Spinal cord (tissue), 10 donors: ENCODE results near the gene PIK3CG. TPM values are rescaled to one million over a fixed set of nuclear protein-coding genes. Genes with fewer than 3 reads are reported as not detected.
"Not testable (repeated sequence)": the region's sequence is repeated elsewhere in the genome, so short reads cannot be mapped to it uniquely, and the experiment has no call there.

Source experiments
- DNase-seq, 6 donors: peaks; one replicate each; pipeline versions ENCODE4 v3.0.0 to v3.0.0-alpha.2; 2013 to 2015; ENCODE audit warnings: low spot score in 6 of 6, low read depth in 4 of 6
- H3K27ac ChIP-seq: one replicate; pipeline ENCODE4 v1.5.1; 2013; ENCODE audit warnings: low read depth, low read length, control low read depth
- H3K27me3 ChIP-seq: one replicate; pipeline ENCODE4 v1.6.1; 2013; ENCODE audit warnings: low read length; ENCODE audit not compliant: control insufficient read depth, insufficient read depth
- H3K36me3 ChIP-seq: one replicate; pipeline ENCODE4 v1.6.1; 2013; ENCODE audit warnings: low read length; ENCODE audit not compliant: control insufficient read depth, insufficient read depth
- H3K4me1 ChIP-seq: one replicate; pipeline ENCODE4 v1.6.1; 2013; ENCODE audit warnings: low read length; ENCODE audit not compliant: control insufficient read depth, insufficient read depth
- H3K4me3 ChIP-seq: one replicate; pipeline ENCODE4 v1.5.1; 2013; ENCODE audit warnings: low read depth, low read length, control low read depth
- H3K9me3 ChIP-seq: one replicate; pipeline ENCODE4 v1.6.1; 2013; ENCODE audit warnings: low read length; ENCODE audit not compliant: control insufficient read depth, insufficient read depth
- whole genome bisulfite sequencing: methylation state at CpG from one replicate; pipeline ENCODE4 v1.1.5; 2013; ENCODE audit warnings: missing lambda C conversion rate; ENCODE audit not compliant: insufficient coverage; 5-methylcytosine and 5-hydroxymethylcytosine counted together
- polyA plus RNA-seq, 2 donors: library from polyadenylated mRNA; unstranded; fragments of 120-200 nt; gene quantifications; one replicate each; pipeline ENCODE4 v1.2.1, GENCODE V29; 2013; ENCODE audit not compliant: insufficient read length in 2 of 2
- total RNA-seq, 2 donors: library from RNA; depleted of rRNA in 1 of 2; stranded (reverse); fragments of 120-200 nt in 1 of 2; fragments of >200 nt in 1 of 2; gene quantifications; one replicate each; pipeline versions ENCODE4 v1.2.3 to v1.2.4, GENCODE V29; 2013 to 2014
- donor health status: healthy.

PIK3CG gene
- total and polyA plus RNA-seq, 4 donors = 1.4 to 6.4 (median 2.6) TPM

DNA sequence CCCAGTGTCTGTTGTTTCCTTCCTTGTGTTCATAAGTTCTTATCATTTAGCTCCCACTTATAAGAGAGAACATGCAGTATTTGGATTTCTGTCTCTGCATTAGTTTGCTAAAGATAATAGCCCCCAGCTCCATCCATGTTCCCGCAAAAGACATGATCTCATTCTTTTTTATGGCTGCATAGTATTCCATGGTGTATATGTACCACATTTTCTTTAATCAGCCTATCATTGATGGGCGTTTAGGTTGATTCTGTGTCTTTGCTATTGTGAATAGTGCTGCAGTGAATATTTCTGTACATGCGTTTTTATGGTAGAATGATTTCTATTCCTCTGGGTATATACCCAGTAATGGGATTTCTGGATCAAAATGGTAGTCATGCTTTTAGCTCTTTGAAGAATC, 32.5 kb downstream of the PIK3CG start:
- not testable (repeated sequence) for H3K36me3 ChIP-seq, H3K27ac ChIP-seq, H3K27me3 ChIP-seq, H3K9me3 ChIP-seq, DNase-seq, H3K4me1 ChIP-seq, H3K4me3 ChIP-seq
- WGBS = no CpG with 5 or more reads among the region's 3 CpGs

DNA sequence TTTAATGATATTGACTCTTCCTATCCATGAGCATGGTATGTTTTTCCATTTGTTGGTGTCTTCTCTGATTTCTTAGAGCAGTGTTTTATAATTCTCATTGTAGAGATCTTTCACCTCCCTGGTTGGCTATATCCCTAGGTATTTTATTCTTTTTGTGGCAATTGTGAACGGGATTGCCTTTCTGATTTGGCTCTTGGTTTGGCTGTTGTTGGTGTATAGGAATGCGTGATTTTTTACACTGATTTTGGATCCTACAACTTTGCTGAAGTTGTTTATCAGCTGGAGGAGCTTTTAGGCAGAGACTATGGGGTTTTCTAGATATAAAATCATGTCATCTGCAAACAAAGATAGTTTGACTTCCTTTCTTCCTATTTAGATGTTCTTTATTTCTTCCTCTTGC, 33.9 kb downstream of the PIK3CG start:
- not testable (repeated sequence) for H3K9me3 ChIP-seq, H3K27ac ChIP-seq, H3K36me3 ChIP-seq, H3K27me3 ChIP-seq, DNase-seq, H3K4me1 ChIP-seq, H3K4me3 ChIP-seq
- 57% methylated on average over 1 of the region's 2 CpGs for WGBS

DNA sequence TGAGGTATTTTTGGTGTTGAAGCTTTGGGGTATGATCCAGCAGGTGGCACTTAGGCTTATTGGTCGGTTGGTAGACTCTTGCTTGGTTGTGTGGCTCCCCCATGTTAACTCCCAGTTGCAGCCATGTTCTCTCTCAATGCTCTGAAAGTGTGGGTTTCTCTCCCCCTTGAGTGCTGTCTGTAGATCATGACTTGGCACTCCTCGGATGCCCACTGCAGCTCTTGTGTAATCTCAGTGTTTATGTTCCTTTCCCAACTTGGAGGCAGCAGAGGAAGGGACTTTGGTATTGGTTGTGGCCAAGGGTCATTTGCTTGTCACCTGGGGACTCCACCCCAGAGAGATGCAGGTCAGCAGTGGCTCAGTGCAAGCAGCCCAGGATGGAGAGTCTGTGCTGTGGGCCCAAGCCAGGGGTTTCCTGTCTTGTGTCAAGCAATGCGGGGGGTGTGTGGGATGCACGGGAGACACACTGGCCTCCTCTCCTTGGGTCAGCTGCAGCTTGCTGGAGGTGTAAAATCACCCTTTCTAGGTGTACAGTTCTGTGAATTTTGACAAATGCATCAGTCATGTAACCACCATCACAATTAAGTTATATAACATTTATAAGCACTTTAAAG, 36.9 kb downstream of the PIK3CG start:
- Histone ChIP-seq H3K4me3 (no peak overlapping the region), H3K36me3 (no peaks in the 10 kb centered on the region)
- WGBS = 100% methylated on average over 2 of the region's 4 CpGs

DNA sequence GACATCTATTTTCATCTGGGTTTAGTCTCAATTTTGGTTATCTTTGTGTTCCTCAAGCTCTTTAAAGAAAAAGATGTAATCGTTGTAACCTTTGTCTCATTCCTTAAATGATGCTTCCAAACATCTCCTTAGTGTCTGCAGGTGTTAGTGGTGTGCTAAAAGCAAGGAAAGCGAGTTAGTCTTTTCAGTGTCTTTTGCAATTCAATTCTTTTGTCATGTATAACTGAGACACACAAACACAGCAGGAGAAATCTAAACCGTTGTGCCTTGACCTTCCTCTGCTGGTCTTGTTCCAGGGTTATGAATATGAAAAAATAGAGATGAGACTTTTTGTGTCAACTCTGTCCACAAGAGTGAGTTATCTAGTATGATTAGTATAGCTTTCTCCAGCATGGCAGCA, 40.7 kb downstream of the PIK3CG start:
- no peaks in the 10 kb centered on the region for H3K4me1 ChIP-seq
- no peak for DNase-seq
- no peaks in the 10 kb centered on the region for H3K9me3 ChIP-seq
- H3K4me3 ChIP-seq = no peak overlapping the region
- no peaks in the 10 kb centered on the region for H3K36me3 ChIP-seq
- WGBS = no CpG with 5 or more reads among the region's 3 CpGs
- no peak overlapping the region for H3K27ac ChIP-seq
- no peaks in the 10 kb centered on the region for H3K27me3 ChIP-seq

More for the DNA sequence above, 36.9 kb downstream of the PIK3CG start:
- Histone ChIP-seq H3K27ac (no peak overlapping the region), H3K9me3 (no peaks in the 10 kb centered on the region), H3K27me3 (no peaks in the 10 kb centered on the region), H3K4me1 (no peaks in the 10 kb centered on the region)
- no peak for DNase-seq

DNA sequence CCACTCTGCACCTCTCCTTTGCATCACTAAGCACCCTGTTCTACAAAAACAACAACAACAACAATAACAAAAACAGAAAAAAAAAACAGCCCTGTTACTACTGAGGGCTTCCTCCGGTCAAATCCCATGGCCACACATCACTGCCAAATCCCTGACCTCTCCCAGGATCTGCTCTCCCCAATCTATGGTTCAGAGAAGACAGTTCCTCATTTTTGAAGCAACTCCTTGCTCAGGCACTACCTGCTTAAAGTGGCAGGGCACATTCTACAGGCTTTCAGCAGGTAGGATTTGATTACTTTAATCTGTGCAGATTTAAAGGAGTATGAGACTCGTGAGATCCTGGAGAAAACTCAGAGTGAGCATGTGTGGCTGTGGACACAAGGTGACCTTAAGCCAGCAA, 46.9 kb downstream of the PIK3CG start:
- WGBS = 86% methylated on average over 2 of the region's 2 CpGs
- H3K9me3 ChIP-seq = no peaks in the 10 kb centered on the region
- no peak overlapping the region for H3K27ac ChIP-seq
- no peaks in the 10 kb centered on the region for H3K27me3 ChIP-seq
- no peak for DNase-seq
- no peaks in the 10 kb centered on the region for H3K4me1 ChIP-seq
- no peak overlapping the region for H3K4me3 ChIP-seq
- H3K36me3 ChIP-seq = no peaks in the 10 kb centered on the region

DNA sequence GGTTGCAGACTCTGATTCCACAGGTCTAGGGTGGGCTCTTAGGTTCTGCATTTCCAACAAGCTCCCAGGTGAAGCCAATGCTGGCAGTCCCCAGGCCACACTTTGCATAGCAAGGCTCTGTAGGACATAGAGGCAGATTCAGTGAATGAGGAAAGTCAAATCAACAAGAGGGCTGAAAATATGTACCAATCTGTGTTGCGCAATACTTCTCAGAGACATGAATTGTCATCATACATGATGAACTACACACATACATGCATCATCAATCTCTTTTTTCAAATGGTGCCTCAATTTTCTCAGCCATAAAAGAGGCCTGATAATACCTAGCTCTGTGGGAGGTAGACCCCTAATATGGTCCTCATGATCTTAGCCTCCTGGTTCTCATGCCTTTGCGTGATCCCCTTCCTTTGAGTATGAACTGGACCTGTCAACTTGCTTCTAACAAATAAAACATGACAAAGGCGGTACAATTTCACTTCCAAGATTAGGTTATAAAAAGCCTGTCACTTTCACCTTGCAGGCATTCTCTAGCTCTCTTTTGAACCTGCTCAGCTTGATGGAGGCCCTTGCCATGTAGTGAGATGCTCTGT, 49.0 kb downstream of the PIK3CG start:
- no peaks in the 10 kb centered on the region for H3K27me3 ChIP-seq
- H3K36me3 ChIP-seq = no peaks in the 10 kb centered on the region
- WGBS = no CpG with 5 or more reads among the region's 3 CpGs
- no peak for DNase-seq
- H3K4me3 ChIP-seq = no peak overlapping the region
- no peak overlapping the region for H3K27ac ChIP-seq
- no peaks in the 10 kb centered on the region for H3K4me1 ChIP-seq
- no peaks in the 10 kb centered on the region for H3K9me3 ChIP-seq

DNA sequence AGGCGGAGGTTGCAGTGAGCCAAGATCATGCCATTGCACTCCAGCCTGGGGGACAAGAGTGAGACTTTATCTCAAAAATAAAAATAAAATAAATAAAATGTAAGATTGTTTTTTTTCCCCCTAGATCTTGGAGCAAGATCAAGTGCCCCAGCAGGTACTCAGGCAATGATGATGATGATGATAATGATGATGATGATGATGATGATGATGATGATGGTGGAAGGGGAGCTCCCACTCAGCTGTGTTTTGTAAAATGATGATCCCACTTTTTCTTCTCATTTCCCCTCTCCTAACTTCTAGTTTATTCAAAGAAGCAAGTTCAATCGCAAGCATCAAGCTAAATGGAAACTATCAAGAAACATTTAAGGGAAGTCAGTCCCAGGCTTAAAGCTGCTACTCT, 50.3 kb downstream of the PIK3CG start:
- Histone ChIP-seq H3K4me1 (no peaks in the 10 kb centered on the region), H3K9me3 (no peaks in the 10 kb centered on the region), H3K27ac (no peak overlapping the region), H3K36me3 (no peaks in the 10 kb centered on the region), H3K27me3 (no peaks in the 10 kb centered on the region), H3K4me3 (no peak overlapping the region)
- 67% methylated on average over 1 of the region's 2 CpGs for WGBS
- DNase-seq = no peak

DNA sequence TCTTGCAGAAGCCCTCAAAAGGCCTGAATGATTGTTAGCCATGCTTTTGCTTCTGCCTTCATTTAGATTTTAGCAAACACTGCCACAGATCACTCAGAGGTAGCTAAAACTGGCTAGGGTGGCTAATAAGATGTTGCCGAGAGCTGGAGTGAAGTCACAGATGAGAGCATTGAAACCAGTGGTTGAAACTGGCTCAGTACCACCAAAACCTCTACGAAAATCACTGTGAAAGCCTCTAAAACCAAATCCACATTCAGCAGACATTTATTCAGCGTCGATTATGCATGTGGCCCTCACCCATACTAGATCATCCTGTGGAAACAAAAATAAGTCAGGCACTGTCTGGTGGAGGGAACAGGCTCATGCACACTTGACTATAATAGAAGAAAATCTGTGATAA, 50.8 kb downstream of the PIK3CG start:
- H3K27ac ChIP-seq = no peak overlapping the region
- DNase-seq = no peak

DNA sequence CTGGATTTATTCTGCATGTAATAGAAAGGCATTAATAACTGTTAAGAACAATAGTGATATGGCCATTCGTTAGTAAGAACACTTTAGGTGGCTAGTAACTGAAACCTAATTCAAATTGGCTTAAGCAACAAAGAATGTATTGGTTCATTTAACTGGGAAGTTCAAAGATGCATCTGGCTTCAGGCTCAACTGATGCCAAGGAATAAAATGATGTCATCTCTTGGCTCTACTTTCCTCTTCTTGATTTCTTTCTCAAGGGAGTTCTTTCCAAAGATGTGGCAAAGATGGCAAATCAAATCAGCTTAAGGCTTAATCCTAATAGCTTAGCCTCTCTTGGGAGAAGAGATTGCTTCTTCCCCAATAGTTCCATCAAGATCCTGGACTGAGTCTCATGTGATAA, 51.6 kb downstream of the PIK3CG start:
- DNase-seq = peak in 1 of 6 donors; percentile 62

More for the DNA sequence above, 50.8 kb downstream of the PIK3CG start:
- Histone ChIP-seq H3K27me3 (no peaks in the 10 kb centered on the region), H3K36me3 (no peaks in the 10 kb centered on the region), H3K4me3 (no peak overlapping the region), H3K9me3 (no peaks in the 10 kb centered on the region), H3K4me1 (no peaks in the 10 kb centered on the region)
- WGBS = no CpG with 5 or more reads among the region's 4 CpGs

DNA sequence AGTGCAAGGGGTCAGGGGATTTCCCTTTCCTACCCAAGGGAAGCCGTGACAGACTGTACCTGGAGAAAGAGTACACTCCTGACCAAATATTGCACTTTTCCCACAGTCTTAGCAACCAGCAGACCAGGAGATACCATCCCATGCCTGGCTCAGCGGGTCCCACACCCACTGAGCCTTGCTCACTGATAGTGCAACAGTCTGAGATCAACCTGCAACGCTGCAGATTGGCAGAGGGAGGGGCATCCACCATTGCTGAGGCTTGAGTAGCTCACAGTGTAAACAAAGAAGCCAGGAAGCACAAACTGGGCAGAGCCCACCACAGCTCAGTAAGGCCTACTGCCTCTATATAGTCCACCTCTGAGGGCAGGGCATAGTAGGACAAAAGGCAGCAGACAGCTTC, 53.9 kb downstream of the PIK3CG start:
- Histone ChIP-seq H3K4me3 (no peak overlapping the region), H3K4me1 (no peaks in the 10 kb centered on the region), H3K9me3 (no peaks in the 10 kb centered on the region), H3K27me3 (no peaks in the 10 kb centered on the region), H3K27ac (no peak overlapping the region), H3K36me3 (no peaks in the 10 kb centered on the region)
- no peak for DNase-seq
- WGBS = 81% methylated on average over 3 of the region's 3 CpGs

More for the DNA sequence above, 51.6 kb downstream of the PIK3CG start:
- no peaks in the 10 kb centered on the region for H3K9me3 ChIP-seq
- WGBS = 67% methylated on average over 1 of the region's 1 CpG
- no peak overlapping the region for H3K4me3 ChIP-seq
- no peaks in the 10 kb centered on the region for H3K27me3 ChIP-seq
- no peak overlapping the region for H3K27ac ChIP-seq
- H3K4me1 ChIP-seq = no peaks in the 10 kb centered on the region
- H3K36me3 ChIP-seq = no peaks in the 10 kb centered on the region
